HG03280 (cell line): ENCODE data around the gene STAMBP.
"Not testable (repeated sequence)": the region's sequence is repeated elsewhere in the genome, so short reads cannot be mapped to it uniquely, and the experiment has no call there.

ENCODE experiments used
- ATAC-seq: cut with Tn5 transposase; IDR thresholded peaks from one replicate; pipeline ENCODE4 v1.9.1; 2021; ENCODE audit warnings: mild to moderate bottlenecking, moderate library complexity; ENCODE audit not compliant: unreplicated experiment

Gene STAMBP

GRCh38 chr2:73903949-73904613 lies 75.3 kb downstream of the STAMBP start:
- not testable (repeated sequence) for ATAC-seq

GRCh38 chr2:73904952-73905351 lies 76.2 kb downstream of the STAMBP start:
- ATAC-seq: no peak

DNA sequence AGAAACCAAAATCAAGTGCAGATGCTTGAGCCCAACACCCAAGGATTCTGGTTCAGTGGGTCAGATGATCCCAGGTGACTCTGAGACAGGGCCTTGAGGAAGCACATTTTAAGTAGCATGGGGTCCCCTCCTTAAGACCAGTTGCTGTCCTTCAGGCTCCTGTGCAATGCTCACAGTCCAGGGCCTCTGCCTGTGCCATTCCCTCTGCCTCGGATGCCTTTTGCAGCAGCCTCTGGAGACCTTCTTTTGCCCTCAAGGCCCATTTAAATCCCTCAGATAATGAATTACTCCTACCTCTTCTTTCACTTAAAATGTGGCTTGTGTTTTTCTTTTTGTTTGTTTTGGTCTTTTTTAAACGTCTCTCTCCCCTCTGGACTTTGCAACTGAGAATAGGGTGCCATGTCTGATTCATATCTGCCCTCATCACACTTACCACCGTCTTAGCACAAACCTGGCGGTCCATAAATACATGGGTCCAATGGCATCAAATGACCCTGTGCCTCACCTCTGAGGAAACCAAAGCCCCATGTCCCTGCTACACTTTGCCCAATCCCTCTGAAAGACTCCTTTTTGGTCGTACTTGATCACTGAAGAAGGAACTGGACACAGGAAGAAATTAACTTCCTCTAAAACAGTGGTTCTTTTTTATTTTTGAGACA lies 78.2 kb downstream of the STAMBP start:
- no peak for ATAC-seq

GRCh38 chr2:73907840-73908452 lies 79.2 kb downstream of the STAMBP start:
- peak; percentile 78 for ATAC-seq

GRCh38 chr2:73908689-73909652 lies 80.2 kb downstream of the STAMBP start:
- no peak for ATAC-seq

DNA sequence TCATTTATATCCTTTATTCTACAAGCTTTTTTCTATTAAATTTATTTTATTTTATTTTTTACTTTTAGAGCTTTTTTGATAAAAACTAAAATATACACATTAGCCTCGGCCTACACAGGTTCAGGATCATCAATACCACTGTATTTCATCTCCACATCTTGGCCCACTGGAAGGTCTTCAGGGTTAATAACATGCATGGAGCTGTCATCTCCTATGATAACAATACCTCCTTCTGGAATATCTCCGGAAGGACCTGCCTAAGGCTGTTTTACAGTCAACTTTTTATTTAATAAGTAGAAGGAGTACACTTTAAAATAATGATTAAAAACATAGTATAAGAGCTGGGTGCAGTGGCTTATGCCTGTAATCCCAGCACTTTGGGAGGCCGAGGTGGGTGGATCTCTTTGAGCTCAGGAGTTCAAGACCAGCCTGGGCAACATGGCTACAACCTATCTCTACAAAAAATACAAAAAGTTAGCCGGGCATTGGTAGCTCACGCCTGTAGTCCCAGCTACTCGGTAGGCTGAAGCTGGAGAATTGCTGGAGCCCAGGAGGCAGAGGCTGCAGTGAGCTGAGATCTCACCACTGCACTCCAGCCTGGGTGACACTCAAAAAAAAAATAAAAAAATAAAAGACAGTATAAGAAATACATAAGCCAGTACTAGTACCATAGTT lies 82.2 kb downstream of the STAMBP start:
- no peak for ATAC-seq

GRCh38 chr2:73911548-73912208 lies 82.9 kb downstream of the STAMBP start:
- no peak for ATAC-seq

DNA sequence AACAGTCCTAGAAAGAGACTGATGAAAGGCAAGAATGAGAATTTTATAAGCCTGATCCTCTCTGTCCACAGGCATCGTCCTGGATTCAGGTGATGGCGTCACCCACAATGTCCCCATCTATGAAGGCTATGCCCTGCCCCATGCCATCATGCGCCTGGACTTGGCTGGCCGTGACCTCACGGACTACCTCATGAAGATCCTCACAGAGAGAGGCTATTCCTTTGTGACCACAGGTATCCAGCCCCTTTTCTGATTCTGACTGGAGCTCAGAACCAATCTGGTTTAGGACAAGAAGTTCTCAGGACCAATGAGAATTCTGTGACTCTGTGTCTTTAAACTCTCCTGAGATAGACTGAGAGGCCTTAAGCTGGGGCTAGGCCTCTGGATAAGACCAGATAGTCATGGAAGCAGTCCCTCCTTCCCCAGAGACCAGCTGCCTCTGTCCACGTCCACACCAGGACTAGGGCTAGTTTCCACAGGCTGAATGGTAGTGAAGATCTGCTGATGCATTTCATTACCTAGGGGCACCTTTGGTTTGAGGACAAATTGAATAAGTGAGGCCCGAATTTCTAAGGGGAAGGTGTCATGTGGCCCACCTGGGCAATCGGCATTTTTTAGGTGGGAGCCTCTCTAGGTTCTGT lies 84.8 kb downstream of the STAMBP start:
- no peak for ATAC-seq

- ATAC-seq: no peak
These were observed 85.9 kb downstream of the STAMBP start for GRCh38 chr2:73914667-73915066.

DNA sequence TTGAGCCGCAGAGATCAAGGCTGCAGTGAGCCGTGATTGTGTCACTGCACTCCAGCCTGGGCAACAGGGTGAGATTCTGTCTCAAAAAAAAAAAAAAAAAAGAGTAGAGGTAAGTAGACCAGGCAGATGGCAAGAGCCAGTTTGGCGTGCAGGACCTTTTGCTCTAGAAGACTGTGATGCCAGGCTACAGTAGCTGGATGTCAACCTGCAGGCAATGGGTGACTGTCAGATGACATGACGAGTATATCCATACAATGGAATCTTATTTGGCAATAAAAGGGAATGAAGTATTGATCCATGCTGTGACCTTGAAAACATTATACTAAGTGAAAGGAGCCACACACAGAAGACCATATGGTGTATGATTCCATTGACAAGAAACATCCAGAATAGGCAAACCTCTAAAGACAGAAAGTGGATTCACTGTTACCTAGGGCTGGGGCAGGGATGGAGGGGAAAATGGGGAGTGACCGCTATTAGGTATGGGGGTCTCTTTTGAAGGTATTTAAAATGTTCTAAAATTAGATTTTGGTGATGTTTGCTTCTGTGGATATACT lies 86.8 kb downstream of the STAMBP start:
- ATAC-seq: no peak

- ATAC-seq: no peak
These were observed 87.9 kb downstream of the STAMBP start for GRCh38 chr2:73916666-73917065.

- ATAC-seq: no peak
These were observed 88.5 kb downstream of the STAMBP start for GRCh38 chr2:73917296-73917695.

DNA sequence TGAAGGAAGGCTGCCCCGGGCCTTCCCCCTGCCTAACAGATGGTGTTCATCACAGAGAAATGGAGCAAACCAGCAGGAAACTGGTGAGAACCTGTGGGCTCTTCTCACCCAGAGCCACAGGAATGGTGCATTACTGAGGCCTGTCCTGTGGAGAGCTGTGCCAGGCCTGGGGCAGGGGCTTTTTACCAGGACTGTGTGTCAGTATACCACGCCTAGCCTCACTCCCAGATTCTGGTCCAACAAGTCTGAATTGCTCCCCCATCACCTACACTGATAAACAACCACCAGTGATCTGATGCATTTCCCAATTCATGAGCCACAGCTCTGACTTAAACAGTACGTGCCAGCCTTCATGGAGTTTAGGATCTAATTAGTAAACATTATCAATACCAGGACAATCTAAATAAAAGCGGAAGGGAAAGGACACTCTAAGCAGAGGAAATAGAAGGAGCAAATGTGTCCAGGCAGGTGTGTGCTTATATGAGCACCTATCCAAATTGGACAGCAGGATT lies 89.0 kb downstream of the STAMBP start:
- no peak for ATAC-seq

DNA sequence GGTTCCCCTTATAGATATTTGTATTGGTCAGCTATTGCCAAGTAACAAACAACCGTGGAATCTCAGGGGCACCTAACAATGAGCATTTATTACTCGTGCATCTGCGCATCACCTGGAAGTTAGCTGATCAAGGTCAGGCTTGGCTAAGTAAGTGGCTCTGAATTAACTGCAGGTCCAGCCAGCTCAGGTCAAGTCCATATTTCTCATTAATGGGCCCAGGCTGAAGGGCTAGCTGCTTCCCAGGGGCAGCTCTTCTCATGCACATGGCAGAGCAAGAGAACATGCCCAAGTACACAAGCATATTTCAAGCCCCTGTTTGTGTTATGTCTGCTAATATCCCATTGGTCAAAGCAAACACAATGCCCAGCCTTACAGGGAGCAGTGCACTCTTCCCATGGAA lies 90.1 kb downstream of the STAMBP start:
- ATAC-seq: no peak

DNA sequence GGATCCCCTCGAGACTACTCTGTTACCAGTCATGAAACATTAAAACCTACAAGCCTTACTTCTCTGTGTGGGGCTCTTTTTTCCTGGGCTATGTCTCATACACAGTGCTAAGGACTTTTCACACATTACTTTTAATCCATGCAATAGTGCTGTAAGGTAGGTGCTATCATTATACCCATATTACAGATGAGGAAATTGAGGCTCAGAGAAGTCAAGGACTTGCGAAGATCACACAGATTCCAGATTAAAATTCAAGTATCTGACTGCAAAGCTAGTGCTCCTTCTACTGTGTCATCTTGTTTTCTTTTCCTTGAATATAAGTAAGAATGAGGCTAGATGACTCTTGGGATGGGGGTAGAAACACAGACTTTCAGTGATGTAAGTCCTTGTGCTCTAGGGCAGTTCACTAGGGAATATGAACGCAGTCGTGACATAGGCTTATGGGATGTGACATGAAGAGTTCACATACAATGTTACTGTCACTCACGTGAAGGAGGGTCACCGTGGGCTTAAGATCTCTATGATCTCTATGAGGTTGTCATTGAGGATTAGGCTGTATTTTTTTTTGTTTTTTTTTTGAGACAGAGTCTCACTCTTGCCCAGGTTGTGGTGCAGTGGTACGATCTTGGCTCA lies 91.0 kb downstream of the STAMBP start:
- ATAC-seq: no peak

DNA sequence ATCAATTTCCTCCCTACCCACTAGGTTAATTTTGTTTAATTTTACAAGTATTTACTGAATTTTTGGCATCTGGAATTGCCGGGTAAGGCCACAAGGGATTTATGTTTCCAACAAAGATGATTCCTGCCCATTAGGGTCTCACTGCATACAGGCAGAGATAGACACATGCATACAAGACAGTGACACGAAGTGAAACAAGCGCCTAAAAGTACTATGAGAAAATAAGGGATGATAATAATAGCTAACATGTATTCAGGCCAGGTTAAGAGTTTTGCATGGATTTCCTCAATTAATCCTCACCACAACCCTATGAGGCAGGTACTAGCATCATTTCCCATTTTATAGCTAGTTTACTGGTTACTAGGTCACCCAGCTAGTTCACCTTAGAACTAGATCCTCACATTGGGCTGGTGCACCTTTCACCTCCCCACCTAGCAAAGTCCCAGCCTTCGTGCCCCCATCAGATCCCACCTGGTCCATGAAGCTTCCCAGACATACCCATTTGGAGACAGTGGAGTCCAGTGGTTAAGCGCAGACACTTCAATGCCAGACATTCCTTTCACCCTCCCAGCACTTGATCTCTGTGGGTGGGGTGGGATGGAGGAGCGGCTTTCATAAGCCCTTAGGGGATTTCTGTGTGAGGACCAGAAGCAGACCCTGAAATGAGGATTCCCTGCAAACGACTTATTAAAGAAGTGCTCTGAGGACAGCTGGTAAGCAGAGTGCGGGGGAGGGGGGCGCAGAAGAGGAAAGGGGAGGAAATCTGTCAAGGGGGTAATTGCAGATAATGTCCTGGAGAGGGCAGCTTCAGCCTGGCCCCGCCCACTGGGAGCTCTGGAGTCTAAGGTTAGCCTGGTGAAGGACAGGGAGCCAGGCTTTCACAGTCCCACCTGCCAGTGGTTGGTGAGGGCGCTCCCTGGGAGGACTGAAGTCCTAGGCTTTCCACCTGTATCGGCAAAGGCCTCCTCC lies 92.1 kb downstream of the STAMBP start:
- ATAC-seq: no peak

DNA sequence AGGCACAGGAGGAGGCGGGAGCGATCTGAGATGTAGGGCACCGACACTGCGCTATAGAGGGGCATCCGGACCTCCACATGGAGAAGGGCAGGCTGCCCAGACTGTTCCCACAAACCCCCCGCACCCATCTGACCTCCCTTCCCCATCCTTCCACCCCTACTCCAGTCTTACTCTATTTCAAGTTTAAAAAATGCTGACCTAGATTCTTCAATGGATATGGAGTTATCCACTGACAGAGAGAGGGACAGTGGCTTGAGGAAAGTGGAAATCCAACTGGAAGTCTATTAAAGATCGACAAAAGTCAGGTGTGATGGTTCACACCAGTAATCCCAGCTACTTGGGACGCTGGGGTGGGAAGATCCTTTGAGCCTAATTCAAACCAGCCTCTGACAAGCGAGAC lies 92.8 kb downstream of the STAMBP start:
- no peak for ATAC-seq
